Measurements from ENCODE around the gene ASAP2.

Gene ASAP2

GRCh38 chr2:9325428-9325827 is 118.8 kb downstream of the ASAP2 start:
- DNase-seq (no peak), ATAC-seq (no peak)

GRCh38 chr2:9326975-9327374 is 120.4 kb downstream of the ASAP2 start:
- DNase-seq (no peak), ATAC-seq (no peak)

GRCh38 chr2:9327873-9328352 is 121.3 kb downstream of the ASAP2 start:
- no peak for DNase-seq
- no peak for ATAC-seq

GRCh38 chr2:9328931-9329330 is 122.3 kb downstream of the ASAP2 start:
- ATAC-seq (no peak), DNase-seq (no peak)

GRCh38 chr2:9329497-9329896 is 122.9 kb downstream of the ASAP2 start:
- no peak for DNase-seq
- ATAC-seq, result no peak

GRCh38 chr2:9330612-9331270 is 124.1 kb downstream of the ASAP2 start:
- ATAC-seq, result peak; percentile 36
- DNase-seq, result no peak

GRCh38 chr2:9331704-9332103 is 125.1 kb downstream of the ASAP2 start:
- no peak for ATAC-seq
- no peak for DNase-seq

GRCh38 chr2:9332136-9332852 is 125.7 kb downstream of the ASAP2 start:
- ATAC-seq, result no peak
- no peak for DNase-seq

GRCh38 chr2:9332853-9333245 is 126.2 kb downstream of the ASAP2 start:
- ATAC-seq (no peak), DNase-seq (no peak)

GRCh38 chr2:9333591-9334171 is 127.1 kb downstream of the ASAP2 start:
- ATAC-seq (no peak), DNase-seq (no peak)

GRCh38 chr2:9334761-9335160 is 128.1 kb downstream of the ASAP2 start:
- no peak for ATAC-seq
- no peak for DNase-seq

GRCh38 chr2:9335322-9335832 is 128.8 kb downstream of the ASAP2 start:
- DNase-seq (no peak), ATAC-seq (no peak)

GRCh38 chr2:9336241-9336575 is 129.6 kb downstream of the ASAP2 start:
- DNase-seq, result peak; percentile 11

GRCh38 chr2:9336576-9337314 is 130.1 kb downstream of the ASAP2 start:
- ATAC-seq (no peak), DNase-seq (no peak)

More at GRCh38 chr2:9336241-9336575, 129.6 kb downstream of the ASAP2 start:
- ATAC-seq, result peak; percentile 59

GRCh38 chr2:9337901-9338300 is 131.3 kb downstream of the ASAP2 start:
- ATAC-seq, result no peak
- DNase-seq, result no peak

- no peak for ATAC-seq
These were observed 134.8 kb downstream of the ASAP2 start for GRCh38 chr2:9341337-9341887.

GRCh38 chr2:9342659-9343058 is 136.0 kb downstream of the ASAP2 start:
- DNase-seq (no peak), ATAC-seq (no peak)

More at GRCh38 chr2:9341337-9341887, 134.8 kb downstream of the ASAP2 start:
- no peak for DNase-seq

GRCh38 chr2:9343524-9343923 is 136.9 kb downstream of the ASAP2 start:
- DNase-seq (no peak), ATAC-seq (no peak)

GRCh38 chr2:9344434-9344833 is 137.8 kb downstream of the ASAP2 start:
- ATAC-seq, result no peak
- no peak for DNase-seq

GRCh38 chr2:9345343-9345742 is 138.7 kb downstream of the ASAP2 start:
- ATAC-seq, result no peak
- no peak for DNase-seq

GRCh38 chr2:9345997-9346396 is 139.4 kb downstream of the ASAP2 start:
- DNase-seq (no peak), ATAC-seq (no peak)

- no peak for DNase-seq
- no peak for ATAC-seq
These were observed 140.3 kb downstream of the ASAP2 start for GRCh38 chr2:9346885-9347284.
